GM18508 (cell line): ENCODE results near the gene MED15.

Experiments
- ATAC-seq: cut with Tn5 transposase; IDR thresholded peaks from one replicate; pipeline ENCODE4 v1.9.1; 2021; ENCODE audit warnings: moderate number of reproducible peaks; ENCODE audit not compliant: insufficient read depth, unreplicated experiment

The MED15 gene

GRCh38 chr22:20508815-20509271 is 1.4 kb downstream of the MED15 start:
- no peak for ATAC-seq

- no peak for ATAC-seq
Observed at GRCh38 chr22:20509344-20510047, 2.1 kb downstream of the MED15 start.

- ATAC-seq = no peak
Observed at GRCh38 chr22:20510811-20511577, 3.6 kb downstream of the MED15 start.

- ATAC-seq = no peak
Observed at GRCh38 chr22:20511578-20512229, 4.3 kb downstream of the MED15 start.

- ATAC-seq = no peak
Observed at GRCh38 chr22:20514658-20515406, 7.4 kb downstream of the MED15 start.

- no peak for ATAC-seq
Observed at GRCh38 chr22:20516399-20516798, 9.0 kb downstream of the MED15 start.

GRCh38 chr22:20517422-20517821 is 10.0 kb downstream of the MED15 start:
- no peak for ATAC-seq

GRCh38 chr22:20517841-20518592 is 10.6 kb downstream of the MED15 start:
- no peak for ATAC-seq

GRCh38 chr22:20519558-20519957 is 12.1 kb downstream of the MED15 start:
- ATAC-seq = no peak

GRCh38 chr22:20520093-20520511 is 12.7 kb downstream of the MED15 start:
- no peak for ATAC-seq

GRCh38 chr22:20522134-20523004 is 15.0 kb downstream of the MED15 start:
- no peak for ATAC-seq

- ATAC-seq = no peak
Observed at GRCh38 chr22:20523086-20523983, 15.9 kb downstream of the MED15 start.

- no peak for ATAC-seq
Observed at GRCh38 chr22:20524004-20524481, 16.6 kb downstream of the MED15 start.

- ATAC-seq = no peak
Observed at GRCh38 chr22:20525048-20525447, 17.6 kb downstream of the MED15 start.

GRCh38 chr22:20526305-20526627 is 18.9 kb downstream of the MED15 start:
- ATAC-seq = no peak

- no peak for ATAC-seq
Observed at GRCh38 chr22:20526628-20527355, 19.4 kb downstream of the MED15 start.

GRCh38 chr22:20528405-20528978 is 21.1 kb downstream of the MED15 start:
- no peak for ATAC-seq
